Measurements from ENCODE around the gene BCL6.

- no peak for TF ChIP-seq CTCF (IDR thresholded peaks at IDR 0.05)
- TF ChIP-seq POLR2A (IDR thresholded peaks at IDR 0.05), result no peak
Observed at GRCh38 chr3:187728248-187728647, 17.0 kb downstream of the BCL6 start.
